H9 (cell line): Measurements from ENCODE around the gene OLIG2. TPM values are rescaled to one million over a fixed set of nuclear protein-coding genes. Genes with fewer than 3 reads are reported as not detected.
A peak's percentile ranks its signal among the peaks of the same experiment; 100 is the strongest.

ENCODE experiments used
- DNase-seq: peaks from one replicate; pipeline ENCODE4 v3.0.0-alpha.2; 2017
- H2AFZ ChIP-seq: one replicate; pipeline ENCODE4 v1.6.1; 2013; ENCODE audit warnings: mild to moderate bottlenecking, low read length, control low read depth, moderate library complexity
- H2AK5ac ChIP-seq: 2 replicates; pipeline ENCODE4 v1.6.1; 2013; ENCODE audit warnings: low read length, control low read depth, mixed read lengths; ENCODE audit not compliant: insufficient read length
- H2BK120ac ChIP-seq: one replicate; pipeline ENCODE4 v1.6.1; 2013; ENCODE audit warnings: low read depth, mild to moderate bottlenecking, low read length, control low read depth, inconsistent platforms; ENCODE audit not compliant: poor library complexity, severe bottlenecking
- H2BK12ac ChIP-seq: 2 replicates; pipeline ENCODE4 v1.6.1; 2013; ENCODE audit warnings: low read length, control low read depth, mixed read lengths, low read depth; ENCODE audit not compliant: insufficient read length
- H2BK15ac ChIP-seq: 2 replicates; pipeline ENCODE4 v1.6.1; 2013; ENCODE audit warnings: low read depth, low read length, control low read depth
- H2BK20ac ChIP-seq: one replicate; pipeline ENCODE4 v1.6.1; 2013; ENCODE audit warnings: low read depth, mild to moderate bottlenecking, low read length, control low read depth, inconsistent platforms; ENCODE audit not compliant: poor library complexity, severe bottlenecking
- H2BK5ac ChIP-seq: 2 replicates; pipeline ENCODE4 v1.6.1; 2013; ENCODE audit warnings: low read length, control low read depth, mixed read lengths; ENCODE audit not compliant: insufficient read length
- H3K14ac ChIP-seq: 2 replicates; pipeline ENCODE4 v1.6.1; 2013; ENCODE audit warnings: low read length, control low read depth; ENCODE audit not compliant: insufficient read depth
- H3K18ac ChIP-seq: 2 replicates; pipeline ENCODE4 v1.6.1; 2013; ENCODE audit warnings: low read depth, mild to moderate bottlenecking, mixed read lengths, low read length, control low read depth; ENCODE audit not compliant: insufficient read length
- H3K23ac ChIP-seq: 2 replicates; pipeline ENCODE4 v1.6.1; 2013; ENCODE audit warnings: low read length, control low read depth, mixed read lengths, low read depth; ENCODE audit not compliant: insufficient read length
- H3K23me2 ChIP-seq: 2 replicates; pipeline ENCODE4 v1.6.1; 2013; ENCODE audit warnings: low read depth, mild to moderate bottlenecking, mixed read lengths, low read length, control low read depth; ENCODE audit not compliant: insufficient read length, poor library complexity, severe bottlenecking
- H3K27ac ChIP-seq: 2 replicates; pipeline ENCODE4 v1.5.1; 2013; ENCODE audit warnings: low read length, control low read depth, mixed read lengths, low read depth; ENCODE audit not compliant: insufficient read length
- H3K27me3 ChIP-seq: 2 replicates; pipeline ENCODE4 v1.6.1; 2013; ENCODE audit warnings: low read length, control low read depth, inconsistent platforms; ENCODE audit not compliant: insufficient read depth
- H3K4ac ChIP-seq: 2 replicates; pipeline ENCODE4 v1.6.1; 2013; ENCODE audit warnings: low read depth, mild to moderate bottlenecking, control low read depth, inconsistent platforms, low read length, moderate library complexity
- H3K4me1 ChIP-seq: 2 replicates; pipeline ENCODE4 v1.6.1; 2013; ENCODE audit warnings: low read length, control low read depth, inconsistent platforms; ENCODE audit not compliant: insufficient read depth
- H3K4me2 ChIP-seq: 2 replicates; pipeline ENCODE4 v1.6.1; 2013; ENCODE audit warnings: low read length, control low read depth, mixed read lengths; ENCODE audit not compliant: insufficient read length, insufficient read depth
- H3K56ac ChIP-seq: 2 replicates; pipeline ENCODE4 v1.6.1; 2013; ENCODE audit warnings: low read depth, mild to moderate bottlenecking, mixed read lengths, low read length, control low read depth; ENCODE audit not compliant: insufficient read length
- H3K79me1 ChIP-seq: 2 replicates; pipeline ENCODE4 v1.6.1; 2013; ENCODE audit warnings: low read depth, mild to moderate bottlenecking, moderate library complexity, low read length, control low read depth, inconsistent platforms; ENCODE audit not compliant: insufficient read depth, poor library complexity, severe bottlenecking
- H3K79me2 ChIP-seq: 2 replicates; pipeline ENCODE4 v1.6.1; 2013; ENCODE audit warnings: low read length, control low read depth, inconsistent platforms; ENCODE audit not compliant: insufficient read depth
- H3K9ac ChIP-seq: 2 replicates; pipeline ENCODE4 v1.6.1; 2013; ENCODE audit warnings: low read length, control low read depth, mixed read lengths; ENCODE audit not compliant: insufficient read length; ENCODE audit errors: extremely low read depth
- H3K9me3 ChIP-seq: one replicate; pipeline ENCODE4 v1.6.1; 2013; ENCODE audit warnings: low read depth, low read length, inconsistent platforms; ENCODE audit not compliant: control insufficient read depth
- H3T11ph ChIP-seq: one replicate; pipeline ENCODE4 v1.6.1; 2013; ENCODE audit warnings: mild to moderate bottlenecking, low read length, control low read depth, inconsistent platforms
- H4K20me1 ChIP-seq: one replicate; pipeline ENCODE4 v1.6.1; 2013; ENCODE audit not compliant: control insufficient read depth, insufficient read length, insufficient read depth
- H4K5ac ChIP-seq: 2 replicates; pipeline ENCODE4 v1.6.1; 2013; ENCODE audit warnings: low read depth, mild to moderate bottlenecking, mixed read lengths, low read length, control low read depth; ENCODE audit not compliant: insufficient read length
- H4K8ac ChIP-seq: replicated peaks from 2 replicates; pipeline ENCODE4 v1.6.1; 2013; ENCODE audit warnings: low read length, control low read depth, mixed read lengths, low read depth; ENCODE audit not compliant: insufficient read length
- H4K91ac ChIP-seq: 2 replicates; pipeline ENCODE4 v1.6.1; 2013; ENCODE audit warnings: low read depth, mild to moderate bottlenecking, moderate library complexity, mixed read lengths, low read length, control low read depth; ENCODE audit not compliant: insufficient read length
- H3K27ac Mint-ChIP-seq, 3 experiments: 2 replicates in 2 of 3; 3 replicates in 1 of 3; pipeline ENCODE4 v1.8.0; 2020 to 2021; ENCODE audit warnings: mixed read lengths in 3 of 3, mild to moderate bottlenecking in 1 of 3, moderate library complexity in 1 of 3
- H3K27me3 Mint-ChIP-seq: 2 replicates; pipeline ENCODE4 v1.8.0; 2021; ENCODE audit warnings: low read depth, mild to moderate bottlenecking, moderate library complexity, mixed read lengths
- H3K36me3 Mint-ChIP-seq, 3 experiments: 2 replicates in 2 of 3; 3 replicates in 1 of 3; pipeline ENCODE4 v1.8.0; 2020 to 2021; ENCODE audit warnings: low read depth in 3 of 3, mixed read lengths in 3 of 3; ENCODE audit not compliant: insufficient read depth in 1 of 3
- H3K4me1 Mint-ChIP-seq, 2 experiments: 2 replicates each; pipeline ENCODE4 v1.8.0; 2020; ENCODE audit warnings: mixed read lengths in 2 of 2
- H3K4me3 Mint-ChIP-seq, 2 experiments: 2 replicates in 1 of 2; 3 replicates in 1 of 2; pipeline ENCODE4 v1.8.0; 2020 to 2021; ENCODE audit warnings: mild to moderate bottlenecking in 2 of 2, mixed read lengths in 2 of 2, moderate library complexity in 1 of 2
- H3K9me3 Mint-ChIP-seq, 2 experiments: 2 replicates in 1 of 2; 3 replicates in 1 of 2; pipeline ENCODE4 v1.8.0; 2020; ENCODE audit warnings: mild to moderate bottlenecking in 2 of 2, mixed read lengths in 2 of 2, moderate library complexity in 1 of 2
- CTCF ChIP-seq: fragments of 200-600 bp; sonication (generic); conservative IDR thresholded peaks from 3 replicates; pipeline ENCODE4 v1.8.0; 2021; ENCODE audit warnings: antibody characterized with exemption, mild to moderate bottlenecking
- WGBS: extraction: QIAGEN DNeasy Blood & Tissue Kit; methylation state at CpG from one replicate; pipeline ENCODE4 v1.1.7; 2013; ENCODE audit warnings: missing lambda C conversion rate, low lambda C conversion rate, mixed read lengths; ENCODE audit not compliant: insufficient read length; ENCODE audit errors: extremely low coverage; 5-methylcytosine and 5-hydroxymethylcytosine counted together
- total RNA-seq: library from RNA; stranded (reverse); gene quantifications from 2 replicates; pipeline ENCODE4 v1.2.1, GENCODE V29; 2021

OLIG2 gene
- total RNA-seq, 1 experiment from 2014 or later = 1.4 TPM

DNA sequence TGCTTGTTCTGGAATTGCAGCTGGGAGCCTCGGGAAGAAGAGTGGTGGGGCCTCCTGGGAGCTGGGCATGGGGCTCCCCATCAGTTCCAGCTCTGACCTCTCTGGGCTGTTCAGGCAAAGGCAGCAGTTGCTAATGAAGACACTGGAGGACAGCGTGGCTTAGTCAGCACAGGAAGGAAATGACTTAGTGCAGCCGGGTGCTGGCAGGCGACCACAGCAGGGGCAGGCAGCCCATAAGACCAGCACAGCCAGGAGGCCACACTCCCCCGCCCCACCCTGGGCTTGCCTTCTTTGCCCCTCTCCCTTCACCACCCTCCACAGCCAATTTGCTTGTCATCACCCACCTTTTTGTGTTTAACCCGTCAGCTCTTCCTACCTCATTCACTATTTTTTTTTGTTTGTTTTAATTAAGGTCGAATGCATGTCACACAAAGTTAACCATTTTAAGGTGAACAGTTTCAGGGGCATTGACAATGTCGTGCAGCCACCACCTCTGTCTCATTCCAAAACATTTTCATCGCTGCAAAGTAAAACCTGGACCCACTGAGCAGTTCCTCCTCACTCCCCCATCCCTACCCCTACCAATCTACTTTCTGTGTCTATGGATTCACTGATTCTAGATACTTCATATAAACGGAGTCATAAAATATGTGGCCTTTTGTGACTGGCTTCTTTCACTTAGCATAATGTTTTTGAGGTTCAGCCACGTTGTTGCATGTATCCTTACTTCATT, 10.9 kb downstream of the OLIG2 start:
- Histone ChIP-seq H2BK12ac (no peak overlapping the region), H4K20me1 (no peaks in the 10 kb centered on the region), H3K79me1 (no peaks in the 10 kb centered on the region), H3K4ac (no peak overlapping the region), H3K9ac (no peak overlapping the region), H4K91ac (no peak overlapping the region), H2BK20ac (no peak overlapping the region), H2BK120ac (no peak overlapping the region), H3K4me1 (peaks cover 12% of the 10 kb centered on the region; the same call in 1 of the 2 replicates), H3K27ac (no peak overlapping the region), H3K79me2 (no peaks in the 10 kb centered on the region), H4K8ac (no peak overlapping the region), H2BK5ac (no peak overlapping the region), H3K56ac (no peak overlapping the region), H3K9me3 (no peaks in the 10 kb centered on the region), H3K4me2 (no peak overlapping the region), H3K18ac (no peak overlapping the region), H3K23ac (no peak overlapping the region), H2AFZ (no peak overlapping the region), H3K23me2 (peaks cover 3% of the 10 kb centered on the region), H3K14ac (peak overlapping the region; percentile 25; the same call in 1 of the 2 replicates), H2BK15ac (no peak overlapping the region), H3T11ph (no peak overlapping the region), H4K5ac (no peak overlapping the region), H2AK5ac (no peak overlapping the region), H3K27me3 (peaks cover 39% of the 10 kb centered on the region)
- peaks cover 26 to 43% of the 10 kb centered on the region in 2 experiments for H3K4me1 Mint-ChIP-seq
- no peak overlapping the region for H3K27ac Mint-ChIP-seq
- no peak for DNase-seq
- TF ChIP-seq CTCF = no peak
- peaks cover 0 to 2% (median 0%) of the 10 kb centered on the region in 3 experiments; a peak in 2 of 7 replicates for H3K36me3 Mint-ChIP-seq
- no peaks in the 10 kb centered on the region; a peak in 2 of 5 replicates for H3K9me3 Mint-ChIP-seq
- WGBS = no CpG with 5 or more reads among the region's 11 CpGs
- H3K4me3 Mint-ChIP-seq = no peak overlapping the region; a peak in 1 of 5 replicates
- H3K27me3 Mint-ChIP-seq = peaks cover 68% of the 10 kb centered on the region
